Activated T-cell treated with anti-CD3 and anti-CD28 coated beads, Interleukin-2, amount 50 U/mL, for 24 hours (primary cell): Measurements from ENCODE around the gene C16orf89.

Experiments used
- DNase-seq: peaks from one replicate; pipeline ENCODE4 v3.0.0-alpha.2; 2020
- H3K27ac Mint-ChIP-seq: 2 replicates; pipeline ENCODE4 v1.8.0; 2020; ENCODE audit warnings: mild to moderate bottlenecking, mixed read lengths
- H3K27me3 Mint-ChIP-seq: 2 replicates; pipeline ENCODE4 v1.8.0; 2020; ENCODE audit warnings: mixed read lengths
- H3K36me3 Mint-ChIP-seq: 2 replicates; pipeline ENCODE4 v1.8.0; 2020; ENCODE audit warnings: low read depth, mixed read lengths
- H3K4me1 Mint-ChIP-seq: 2 replicates; pipeline ENCODE4 v1.8.0; 2020; ENCODE audit warnings: low read depth, mixed read lengths
- H3K4me3 Mint-ChIP-seq: 2 replicates; pipeline ENCODE4 v1.8.0; 2020; ENCODE audit warnings: mild to moderate bottlenecking, moderate library complexity, mixed read lengths
- H3K9me3 Mint-ChIP-seq: 2 replicates; pipeline ENCODE4 v1.8.0; 2020; ENCODE audit warnings: mixed read lengths

C16orf89 gene

GRCh38 chr16:5017678-5017969 lies 48.1 kb downstream of the C16orf89 start:
- no peak overlapping the region for H3K4me3 Mint-ChIP-seq
- DNase-seq = no peak
- H3K36me3 Mint-ChIP-seq = no peaks in the 10 kb centered on the region
- H3K27me3 Mint-ChIP-seq = peaks cover 4% of the 10 kb centered on the region
- no peak overlapping the region for H3K27ac Mint-ChIP-seq
- H3K9me3 Mint-ChIP-seq = no peaks in the 10 kb centered on the region
- no peaks in the 10 kb centered on the region for H3K4me1 Mint-ChIP-seq

GRCh38 chr16:5016967-5017677 lies 48.6 kb downstream of the C16orf89 start:
- no peak overlapping the region for H3K27ac Mint-ChIP-seq

GRCh38 chr16:5015887-5016286 lies 49.9 kb downstream of the C16orf89 start:
- H3K4me1 Mint-ChIP-seq = no peaks in the 10 kb centered on the region
- H3K9me3 Mint-ChIP-seq = no peaks in the 10 kb centered on the region
- H3K4me3 Mint-ChIP-seq = no peak overlapping the region
- DNase-seq = no peak
- no peaks in the 10 kb centered on the region for H3K36me3 Mint-ChIP-seq
- peaks cover 4% of the 10 kb centered on the region for H3K27me3 Mint-ChIP-seq
- no peak overlapping the region for H3K27ac Mint-ChIP-seq

More at GRCh38 chr16:5016967-5017677, 48.6 kb downstream of the C16orf89 start:
- DNase-seq = no peak
- Mint-ChIP-seq H3K4me3 (no peak overlapping the region), H3K36me3 (no peaks in the 10 kb centered on the region), H3K27me3 (peaks cover 4% of the 10 kb centered on the region), H3K9me3 (no peaks in the 10 kb centered on the region), H3K4me1 (no peaks in the 10 kb centered on the region)

GRCh38 chr16:5015351-5015750 lies 50.4 kb downstream of the C16orf89 start:
- no peak overlapping the region for H3K27ac Mint-ChIP-seq
- H3K27me3 Mint-ChIP-seq = peaks cover 4% of the 10 kb centered on the region
- no peaks in the 10 kb centered on the region for H3K36me3 Mint-ChIP-seq
- no peaks in the 10 kb centered on the region for H3K4me1 Mint-ChIP-seq
- no peak for DNase-seq
- no peaks in the 10 kb centered on the region for H3K9me3 Mint-ChIP-seq
- no peak overlapping the region for H3K4me3 Mint-ChIP-seq

- Mint-ChIP-seq H3K36me3 (no peaks in the 10 kb centered on the region), H3K4me1 (no peaks in the 10 kb centered on the region), H3K4me3 (no peak overlapping the region), H3K27me3 (peaks cover 12% of the 10 kb centered on the region), H3K27ac (no peak overlapping the region), H3K9me3 (no peaks in the 10 kb centered on the region)
- no peak for DNase-seq
Measured at GRCh38 chr16:5012887-5013286, 52.9 kb downstream of the C16orf89 start.

- no peak for DNase-seq
- Mint-ChIP-seq H3K4me3 (no peak overlapping the region), H3K4me1 (no peaks in the 10 kb centered on the region), H3K27ac (no peak overlapping the region), H3K27me3 (peaks cover 9% of the 10 kb centered on the region), H3K9me3 (no peaks in the 10 kb centered on the region), H3K36me3 (no peaks in the 10 kb centered on the region)
Measured at GRCh38 chr16:5011637-5012036, 54.1 kb downstream of the C16orf89 start.

- H3K36me3 Mint-ChIP-seq = no peaks in the 10 kb centered on the region
- H3K4me1 Mint-ChIP-seq = no peaks in the 10 kb centered on the region
- H3K27ac Mint-ChIP-seq = no peak overlapping the region
- no peaks in the 10 kb centered on the region for H3K9me3 Mint-ChIP-seq
- H3K27me3 Mint-ChIP-seq = peaks cover 8% of the 10 kb centered on the region
- H3K4me3 Mint-ChIP-seq = no peak overlapping the region
- DNase-seq = no peak
Measured at GRCh38 chr16:5010576-5011329, 55.0 kb downstream of the C16orf89 start.

GRCh38 chr16:5008311-5008731 lies 57.4 kb downstream of the C16orf89 start:
- Mint-ChIP-seq H3K27me3 (peaks cover 16% of the 10 kb centered on the region), H3K4me1 (no peaks in the 10 kb centered on the region), H3K36me3 (no peaks in the 10 kb centered on the region), H3K9me3 (no peaks in the 10 kb centered on the region), H3K27ac (no peak overlapping the region), H3K4me3 (no peak overlapping the region)
- DNase-seq = no peak

- H3K27ac Mint-ChIP-seq = no peak overlapping the region
- H3K36me3 Mint-ChIP-seq = no peaks in the 10 kb centered on the region
- no peak overlapping the region for H3K4me3 Mint-ChIP-seq
- H3K9me3 Mint-ChIP-seq = no peaks in the 10 kb centered on the region
- no peaks in the 10 kb centered on the region for H3K4me1 Mint-ChIP-seq
- peaks cover 16% of the 10 kb centered on the region for H3K27me3 Mint-ChIP-seq
- no peak for DNase-seq
Measured at GRCh38 chr16:5007256-5007655, 58.5 kb downstream of the C16orf89 start.

- Mint-ChIP-seq H3K36me3 (no peaks in the 10 kb centered on the region), H3K4me3 (no peak overlapping the region), H3K27ac (no peak overlapping the region), H3K27me3 (peaks cover 17% of the 10 kb centered on the region), H3K4me1 (no peaks in the 10 kb centered on the region), H3K9me3 (no peaks in the 10 kb centered on the region)
- DNase-seq = no peak
Measured at GRCh38 chr16:5006348-5007193, 59.2 kb downstream of the C16orf89 start.

- no peaks in the 10 kb centered on the region for H3K4me1 Mint-ChIP-seq
- no peaks in the 10 kb centered on the region for H3K9me3 Mint-ChIP-seq
- no peak overlapping the region for H3K27ac Mint-ChIP-seq
- no peak for DNase-seq
- H3K36me3 Mint-ChIP-seq = no peaks in the 10 kb centered on the region
- no peak overlapping the region for H3K4me3 Mint-ChIP-seq
- peaks cover 19% of the 10 kb centered on the region for H3K27me3 Mint-ChIP-seq
Measured at GRCh38 chr16:5005916-5006315, 59.8 kb downstream of the C16orf89 start.

- H3K9me3 Mint-ChIP-seq = no peaks in the 10 kb centered on the region
- H3K27me3 Mint-ChIP-seq = peaks cover 15% of the 10 kb centered on the region
- H3K4me1 Mint-ChIP-seq = no peaks in the 10 kb centered on the region
- no peaks in the 10 kb centered on the region for H3K36me3 Mint-ChIP-seq
- H3K27ac Mint-ChIP-seq = no peak overlapping the region
- H3K4me3 Mint-ChIP-seq = no peak overlapping the region
- no peak for DNase-seq
Measured at GRCh38 chr16:5004311-5004710, 61.4 kb downstream of the C16orf89 start.

GRCh38 chr16:5003828-5004227 lies 61.9 kb downstream of the C16orf89 start:
- H3K36me3 Mint-ChIP-seq = no peaks in the 10 kb centered on the region
- peaks cover 14% of the 10 kb centered on the region for H3K27me3 Mint-ChIP-seq
- H3K27ac Mint-ChIP-seq = no peak overlapping the region
- no peaks in the 10 kb centered on the region for H3K4me1 Mint-ChIP-seq
- no peak for DNase-seq
- H3K4me3 Mint-ChIP-seq = no peak overlapping the region
- no peaks in the 10 kb centered on the region for H3K9me3 Mint-ChIP-seq

GRCh38 chr16:5003211-5003610 lies 62.5 kb downstream of the C16orf89 start:
- no peak overlapping the region for H3K27ac Mint-ChIP-seq
- no peaks in the 10 kb centered on the region for H3K9me3 Mint-ChIP-seq
- DNase-seq = no peak
- no peaks in the 10 kb centered on the region for H3K4me1 Mint-ChIP-seq
- no peaks in the 10 kb centered on the region for H3K36me3 Mint-ChIP-seq
- H3K4me3 Mint-ChIP-seq = no peak overlapping the region
- H3K27me3 Mint-ChIP-seq = peaks cover 15% of the 10 kb centered on the region

GRCh38 chr16:5002699-5003143 lies 63.0 kb downstream of the C16orf89 start:
- Mint-ChIP-seq H3K9me3 (no peaks in the 10 kb centered on the region), H3K27me3 (peaks cover 16% of the 10 kb centered on the region)

More at GRCh38 chr16:5002699-5003143, 63.0 kb downstream of the C16orf89 start:
- no peaks in the 10 kb centered on the region for H3K4me1 Mint-ChIP-seq
- DNase-seq = no peak
- H3K36me3 Mint-ChIP-seq = no peaks in the 10 kb centered on the region
- H3K4me3 Mint-ChIP-seq = no peak overlapping the region
- no peak overlapping the region for H3K27ac Mint-ChIP-seq
